Neural progenitor cell (in vitro differentiated cells): Measurements from ENCODE around the gene GIGYF2. TPM values are rescaled to one million over a fixed set of nuclear protein-coding genes. Genes with fewer than 3 reads are reported as not detected.

Experiments used
- DNase-seq: peaks from one replicate; pipeline ENCODE4 v3.0.0-alpha.2; 2016; ENCODE audit warnings: low spot score
- H2AFZ ChIP-seq: fragments of 200-600 bp; sonication (generic); replicated peaks from 2 replicates; pipeline ENCODE4 v1.6.1; 2016; ENCODE audit warnings: antibody characterized with exemption
- H3F3A ChIP-seq: fragments of 200-600 bp; sonication (generic); 2 replicates; pipeline ENCODE4 v1.6.1; 2016; ENCODE audit warnings: antibody characterized with exemption, low read depth
- H3K27ac ChIP-seq: fragments of 200-600 bp; sonication (generic); 2 replicates; pipeline ENCODE4 v1.5.1; 2016; ENCODE audit warnings: mild to moderate bottlenecking
- H3K27me3 ChIP-seq: fragments of 200-600 bp; sonication (generic); 2 replicates; pipeline ENCODE4 v1.6.1; 2016; ENCODE audit warnings: mild to moderate bottlenecking, moderate library complexity
- H3K36me3 ChIP-seq: fragments of 200-600 bp; sonication (generic); 2 replicates; pipeline ENCODE4 v1.5.1; 2016
- H3K4me1 ChIP-seq: fragments of 200-600 bp; sonication (generic); 2 replicates; pipeline ENCODE4 v1.6.1; 2016; ENCODE audit warnings: mixed run types
- H3K4me2 ChIP-seq: fragments of 200-600 bp; sonication (generic); 2 replicates; pipeline ENCODE4 v1.6.1; 2016
- H3K4me3 ChIP-seq: fragments of 200-600 bp; sonication (generic); 2 replicates; pipeline ENCODE4 v1.5.1; 2016
- H3K79me2 ChIP-seq: fragments of 200-600 bp; sonication (generic); 2 replicates; pipeline ENCODE4 v1.6.1; 2016; ENCODE audit warnings: low read depth
- H3K9ac ChIP-seq: fragments of 200-600 bp; sonication (generic); 2 replicates; pipeline ENCODE4 v1.6.1; 2016
- H3K9me3 ChIP-seq: fragments of 200-600 bp; sonication (generic); 2 replicates; pipeline ENCODE4 v1.5.1; 2016; ENCODE audit warnings: low read depth
- H4K20me1 ChIP-seq: fragments of 200-600 bp; sonication (generic); 2 replicates; pipeline ENCODE4 v1.6.1; 2016; ENCODE audit warnings: low read depth
- H3K27ac Mint-ChIP-seq: 3 replicates; pipeline ENCODE4 v1.8.0; 2021; ENCODE audit warnings: mixed read lengths
- H3K27me3 Mint-ChIP-seq: 2 replicates; pipeline ENCODE4 v1.8.0; 2022; ENCODE audit warnings: low read depth, mild to moderate bottlenecking, inconsistent platforms, moderate library complexity, mixed read lengths; ENCODE audit not compliant: insufficient read depth
- H3K36me3 Mint-ChIP-seq: 3 replicates; pipeline ENCODE4 v1.8.0; 2021; ENCODE audit warnings: mixed read lengths
- H3K4me1 Mint-ChIP-seq: 3 replicates; pipeline ENCODE4 v1.8.0; 2021; ENCODE audit warnings: mixed read lengths
- H3K4me3 Mint-ChIP-seq: 3 replicates; pipeline ENCODE4 v1.8.0; 2021; ENCODE audit warnings: mild to moderate bottlenecking, moderate library complexity, mixed read lengths
- H3K9me3 Mint-ChIP-seq: 3 replicates; pipeline ENCODE4 v1.8.0; 2020; ENCODE audit warnings: mixed read lengths
- EZH2 ChIP-seq: fragments of 200-600 bp; sonication (generic); IDR thresholded peaks from 2 replicates; pipeline ENCODE4 v1.6.1; 2017; ENCODE audit warnings: antibody characterized with exemption, mild to moderate bottlenecking, moderate library complexity
- EZH2phosphoT487 ChIP-seq: fragments of 200-600 bp; sonication (generic); IDR thresholded peaks from 2 replicates; pipeline ENCODE4 v1.6.1; 2017; ENCODE audit warnings: antibody characterized with exemption
- total RNA-seq: library from RNA; depleted of rRNA; stranded (reverse); fragments of >200 nt; gene quantifications from 2 replicates; pipeline ENCODE4 v1.2.3, GENCODE V29; 2015; ENCODE audit warnings: low replicate concordance
- TF ChIP-seq, protein P1 (sequence below): fragments of 200-600 bp; sonication (generic); IDR thresholded peaks from 2 replicates; pipeline ENCODE4 v1.5.1; 2017; ENCODE audit warnings: antibody characterized with exemption, mild to moderate bottlenecking

The GIGYF2 gene
- total RNA-seq, 1 donor from 2014 or later: 76.3 TPM

DNA sequence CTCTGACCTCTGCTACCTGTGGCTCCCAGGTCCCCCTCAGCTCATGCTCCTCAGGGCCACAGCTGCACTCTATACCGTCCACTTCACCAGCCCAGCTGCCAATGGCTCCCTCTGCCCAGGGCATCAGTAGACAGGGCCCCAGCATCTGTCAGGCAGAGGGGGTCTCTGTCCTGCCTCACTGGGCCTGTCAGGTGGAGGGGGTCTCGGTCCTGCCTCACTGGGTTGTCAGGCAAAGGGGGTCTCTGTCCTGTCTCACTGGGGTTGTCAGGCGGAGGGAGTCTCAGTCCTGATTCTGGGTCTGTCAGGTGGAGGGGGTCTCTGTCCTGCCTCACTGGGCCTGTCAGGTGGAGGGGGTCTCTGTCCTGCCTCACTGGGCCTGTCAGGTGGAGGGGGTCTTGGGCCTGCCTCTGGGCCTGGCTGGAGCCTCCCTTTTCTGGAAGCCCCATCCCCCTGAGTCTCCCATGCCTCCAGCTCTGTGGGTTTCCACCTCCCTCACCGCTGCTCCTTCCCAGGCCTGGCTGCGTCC lies 192.8 kb downstream of the GIGYF2 start:
- TF ChIP-seq, protein P1, sequence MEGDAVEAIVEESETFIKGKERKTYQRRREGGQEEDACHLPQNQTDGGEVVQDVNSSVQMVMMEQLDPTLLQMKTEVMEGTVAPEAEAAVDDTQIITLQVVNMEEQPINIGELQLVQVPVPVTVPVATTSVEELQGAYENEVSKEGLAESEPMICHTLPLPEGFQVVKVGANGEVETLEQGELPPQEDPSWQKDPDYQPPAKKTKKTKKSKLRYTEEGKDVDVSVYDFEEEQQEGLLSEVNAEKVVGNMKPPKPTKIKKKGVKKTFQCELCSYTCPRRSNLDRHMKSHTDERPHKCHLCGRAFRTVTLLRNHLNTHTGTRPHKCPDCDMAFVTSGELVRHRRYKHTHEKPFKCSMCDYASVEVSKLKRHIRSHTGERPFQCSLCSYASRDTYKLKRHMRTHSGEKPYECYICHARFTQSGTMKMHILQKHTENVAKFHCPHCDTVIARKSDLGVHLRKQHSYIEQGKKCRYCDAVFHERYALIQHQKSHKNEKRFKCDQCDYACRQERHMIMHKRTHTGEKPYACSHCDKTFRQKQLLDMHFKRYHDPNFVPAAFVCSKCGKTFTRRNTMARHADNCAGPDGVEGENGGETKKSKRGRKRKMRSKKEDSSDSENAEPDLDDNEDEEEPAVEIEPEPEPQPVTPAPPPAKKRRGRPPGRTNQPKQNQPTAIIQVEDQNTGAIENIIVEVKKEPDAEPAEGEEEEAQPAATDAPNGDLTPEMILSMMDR: no peak
- TF ChIP-seq EZH2 (no peak), EZH2phosphoT487 (no peak)
- Histone ChIP-seq H3F3A (no peaks in the 10 kb centered on the region), H4K20me1 (no peaks in the 10 kb centered on the region), H3K79me2 (no peaks in the 10 kb centered on the region), H3K9me3 (no peaks in the 10 kb centered on the region), H3K36me3 (no peaks in the 10 kb centered on the region), H3K27ac (no peak overlapping the region), H3K9ac (no peak overlapping the region), H3K4me2 (no peak overlapping the region), H2AFZ (no peak overlapping the region), H3K27me3 (no peaks in the 10 kb centered on the region), H3K4me3 (no peak overlapping the region), H3K4me1 (peaks cover 12% of the 10 kb centered on the region)
- Mint-ChIP-seq H3K36me3 (peaks cover 1% of the 10 kb centered on the region), H3K27me3 (peaks cover 16% of the 10 kb centered on the region), H3K4me1 (peaks cover 28% of the 10 kb centered on the region), H3K9me3 (no peaks in the 10 kb centered on the region), H3K4me3 (no peak overlapping the region), H3K27ac (peak overlapping the region; percentile 51)
- no peak for DNase-seq

- Histone ChIP-seq H3K9me3 (no peaks in the 10 kb centered on the region), H2AFZ (peak overlapping the region; percentile 89), H3F3A (no peaks in the 10 kb centered on the region), H3K4me3 (peak overlapping the region; percentile 16), H3K4me2 (peak overlapping the region; percentile 70), H3K4me1 (peaks cover 12% of the 10 kb centered on the region), H3K27ac (no peak overlapping the region), H3K36me3 (no peaks in the 10 kb centered on the region), H4K20me1 (no peaks in the 10 kb centered on the region), H3K9ac (no peak overlapping the region), H3K79me2 (no peaks in the 10 kb centered on the region), H3K27me3 (no peaks in the 10 kb centered on the region)
- Mint-ChIP-seq H3K9me3 (no peaks in the 10 kb centered on the region), H3K27ac (no peak overlapping the region), H3K36me3 (peaks cover 1% of the 10 kb centered on the region), H3K4me1 (peaks cover 31% of the 10 kb centered on the region), H3K4me3 (peak overlapping the region; percentile 69), H3K27me3 (peaks cover 16% of the 10 kb centered on the region)
- no peak for DNase-seq
- TF ChIP-seq EZH2: no peak
- TF ChIP-seq, protein P1: no peak
- TF ChIP-seq EZH2phosphoT487: no peak
These were observed 193.4 kb downstream of the GIGYF2 start for GRCh38 chr2:232890536-232890895.

GRCh38 chr2:232890896-232891601 lies 193.9 kb downstream of the GIGYF2 start:
- no peaks in the 10 kb centered on the region for H3K9me3 Mint-ChIP-seq
- Histone ChIP-seq H3K4me1 (peaks cover 12% of the 10 kb centered on the region), H3K9me3 (no peaks in the 10 kb centered on the region), H3K4me3 (peak overlapping the region; percentile 16), H3K36me3 (no peaks in the 10 kb centered on the region), H3K27ac (no peak overlapping the region), H4K20me1 (no peaks in the 10 kb centered on the region), H3K79me2 (no peaks in the 10 kb centered on the region), H3K4me2 (peak overlapping the region; percentile 70), H3F3A (no peaks in the 10 kb centered on the region), H3K9ac (no peak overlapping the region), H2AFZ (peak overlapping the region; percentile 89), H3K27me3 (no peaks in the 10 kb centered on the region)
- TF ChIP-seq EZH2phosphoT487 (no peak), EZH2 (no peak)
- TF ChIP-seq, protein P1: no peak
- H3K27me3 Mint-ChIP-seq: peaks cover 16% of the 10 kb centered on the region
- H3K4me3 Mint-ChIP-seq: peak overlapping the region; percentile 69
- peak; percentile 75 for DNase-seq
- H3K4me1 Mint-ChIP-seq: peaks cover 32% of the 10 kb centered on the region
- peaks cover 1% of the 10 kb centered on the region for H3K36me3 Mint-ChIP-seq
- no peak overlapping the region for H3K27ac Mint-ChIP-seq
